Activated CD4-positive, alpha-beta T cell treated with anti-CD3 and anti-CD28 coated beads for 24 hours (primary cell): ENCODE data around the gene CNOT1.
"Not testable (repeated sequence)": the region's sequence is repeated elsewhere in the genome, so short reads cannot be mapped to it uniquely, and the experiment has no call there.

Source experiments
- DNase-seq, 2 donors: peaks; one replicate each; pipeline ENCODE4 v3.0.0-alpha.2; 2020; ENCODE audit warnings: low read depth in 2 of 2

Gene CNOT1

GRCh38 chr16:58582133-58582532, 47.5 kb downstream of the CNOT1 start:
- no peak for DNase-seq

GRCh38 chr16:58579587-58579986, 50.0 kb downstream of the CNOT1 start:
- no peak for DNase-seq

GRCh38 chr16:58578642-58579041, 51.0 kb downstream of the CNOT1 start:
- DNase-seq: no peak

GRCh38 chr16:58577141-58577540, 52.5 kb downstream of the CNOT1 start:
- DNase-seq: no peak

- DNase-seq: no peak
Observed at GRCh38 chr16:58574895-58575294, 54.7 kb downstream of the CNOT1 start.

- DNase-seq: not testable (repeated sequence)
Observed at GRCh38 chr16:58565697-58566096, 63.9 kb downstream of the CNOT1 start.

GRCh38 chr16:58563775-58564174, 65.9 kb downstream of the CNOT1 start:
- DNase-seq: no peak

- DNase-seq: no peak
Observed at GRCh38 chr16:58563235-58563634, 66.4 kb downstream of the CNOT1 start.

- DNase-seq: no peak
Observed at GRCh38 chr16:58556678-58557077, 72.9 kb downstream of the CNOT1 start.

GRCh38 chr16:58551496-58551895, 78.1 kb downstream of the CNOT1 start:
- no peak for DNase-seq

- no peak for DNase-seq
Observed at GRCh38 chr16:58548378-58548777, 81.2 kb downstream of the CNOT1 start.

- no peak for DNase-seq
Observed at GRCh38 chr16:58543685-58544084, 85.9 kb downstream of the CNOT1 start.

- no peak for DNase-seq
Observed at GRCh38 chr16:58542291-58542690, 87.3 kb downstream of the CNOT1 start.

GRCh38 chr16:58541711-58542110, 87.9 kb downstream of the CNOT1 start:
- no peak for DNase-seq

- DNase-seq: no peak
Observed at GRCh38 chr16:58537124-58537906, 92.3 kb downstream of the CNOT1 start.

- no peak for DNase-seq
Observed at GRCh38 chr16:58536278-58536677, 93.3 kb downstream of the CNOT1 start.

- no peak for DNase-seq
Observed at GRCh38 chr16:58535100-58535499, 94.5 kb downstream of the CNOT1 start.

GRCh38 chr16:58533751-58534470, 95.7 kb downstream of the CNOT1 start:
- no peak for DNase-seq

GRCh38 chr16:58532414-58532813, 97.2 kb downstream of the CNOT1 start:
- no peak for DNase-seq

- no peak for DNase-seq
Observed at GRCh38 chr16:58530179-58530578, 99.4 kb downstream of the CNOT1 start.

- no peak for DNase-seq
Observed at GRCh38 chr16:58519707-58520106, 109.9 kb downstream of the CNOT1 start.

GRCh38 chr16:58518980-58519368, 110.7 kb downstream of the CNOT1 start:
- DNase-seq: no peak
